ENCODE data around the gene IL15RA. TPM values are rescaled to one million over a fixed set of nuclear protein-coding genes. Genes with fewer than 3 reads are reported as not detected.
A peak's percentile ranks its signal among the peaks of the same experiment; 100 is the strongest.

Gene IL15RA, protein sequence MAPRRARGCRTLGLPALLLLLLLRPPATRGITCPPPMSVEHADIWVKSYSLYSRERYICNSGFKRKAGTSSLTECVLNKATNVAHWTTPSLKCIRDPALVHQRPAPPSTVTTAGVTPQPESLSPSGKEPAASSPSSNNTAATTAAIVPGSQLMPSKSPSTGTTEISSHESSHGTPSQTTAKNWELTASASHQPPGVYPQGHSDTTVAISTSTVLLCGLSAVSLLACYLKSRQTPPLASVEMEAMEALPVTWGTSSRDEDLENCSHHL
- not detected for polyA plus RNA-seq (2012; ENCODE audit: insufficient read depth, insufficient read length, low read depth)

- Histone ChIP-seq H3K27me3 (peaks cover 54% of the 10 kb centered on the region), H3K9me3 (no peaks in the 10 kb centered on the region), H3K4me3 (ENCODE audit: low read depth, low read length) (peak within 1 kb of the TSS; percentile 53), H3K4me1 (no peaks in the 10 kb centered on the region), H3K36me3 (no peaks in the 10 kb centered on the region)
- TF ChIP-seq CTCF (IDR thresholded peaks at IDR 0.05; ENCODE audit: low read depth, low read length), result no peak
- peak; percentile 27 for DNase-seq
Measured at GRCh38 chr10:5977471-5978229, at the start of gene IL15RA. Gene IL15RA (minus strand): TSS chr10:5977543. CDS start chr10:5977492, 51 bp downstream.

GRCh38 chr10:6025683-6026255 lies 48.4 kb upstream of the IL15RA start:
- Histone ChIP-seq H3K4me1 (no peaks in the 10 kb centered on the region), H3K27me3 (0 out of 2 replicates have a peak, but pooled peaks cover 6% of the 10 kb centered on the region), H3K9me3 (no peaks in the 10 kb centered on the region), H3K4me3 (ENCODE audit: low read depth, low read length) (no peak overlapping the region), H3K36me3 (no peaks in the 10 kb centered on the region)
- no peak for TF ChIP-seq CTCF (IDR thresholded peaks at IDR 0.05; ENCODE audit: low read depth, low read length)
- DNase-seq, result no peak

GRCh38 chr10:6024334-6024682 lies 47.0 kb upstream of the IL15RA start:
- DNase-seq, result no peak
- TF ChIP-seq CTCF (IDR thresholded peaks at IDR 0.05; ENCODE audit: low read depth, low read length), result no peak
- Histone ChIP-seq H3K36me3 (no peaks in the 10 kb centered on the region), H3K27me3 (0 out of 2 replicates have a peak, but pooled peaks cover 6% of the 10 kb centered on the region), H3K4me1 (no peaks in the 10 kb centered on the region), H3K9me3 (no peaks in the 10 kb centered on the region), H3K4me3 (ENCODE audit: low read depth, low read length) (no peak overlapping the region)

DNA sequence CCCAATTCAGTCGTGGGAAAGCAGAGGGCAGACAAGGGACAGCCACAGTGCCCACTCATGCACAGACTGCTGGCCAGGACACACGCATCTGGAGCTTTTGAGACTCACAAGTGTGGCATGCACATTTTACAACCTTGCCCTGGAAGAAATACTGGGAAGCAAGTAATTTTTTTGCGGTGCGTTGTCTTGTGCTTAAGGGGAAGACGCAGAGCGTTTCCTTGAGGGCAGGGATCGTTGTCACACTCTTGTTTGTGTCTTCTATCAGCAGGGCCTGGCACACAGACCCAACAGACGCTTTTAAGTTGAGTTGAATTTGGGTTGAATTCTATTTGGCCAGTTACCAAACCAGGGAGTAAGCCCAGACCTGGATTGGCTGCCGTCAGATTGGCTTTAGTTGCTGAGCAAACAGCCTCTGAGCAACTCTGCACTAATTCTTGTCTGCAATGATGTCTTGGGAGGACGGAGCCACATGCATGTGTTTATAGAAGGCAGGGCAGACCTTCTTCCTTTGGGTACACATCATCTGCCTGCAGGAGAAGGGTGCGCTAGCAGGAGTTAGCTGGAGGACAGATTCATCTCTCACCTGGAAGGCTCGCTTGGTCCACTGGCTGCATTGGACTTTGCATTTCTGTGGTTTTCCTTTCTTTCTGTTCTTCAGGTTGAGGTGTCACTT lies 46.5 kb upstream of the IL15RA start:
- no peaks in the 10 kb centered on the region for H3K9me3 ChIP-seq
- no peak overlapping the region for H3K4me3 ChIP-seq (ENCODE audit: low read depth, low read length)
- no peaks in the 10 kb centered on the region for H3K4me1 ChIP-seq
- no peaks in the 10 kb centered on the region for H3K36me3 ChIP-seq
- no peak for TF ChIP-seq CTCF (IDR thresholded peaks at IDR 0.05; ENCODE audit: low read depth, low read length)
- 0 out of 2 replicates have a peak, but pooled peaks cover 6% of the 10 kb centered on the region for H3K27me3 ChIP-seq
- DNase-seq, result no peak

DNA sequence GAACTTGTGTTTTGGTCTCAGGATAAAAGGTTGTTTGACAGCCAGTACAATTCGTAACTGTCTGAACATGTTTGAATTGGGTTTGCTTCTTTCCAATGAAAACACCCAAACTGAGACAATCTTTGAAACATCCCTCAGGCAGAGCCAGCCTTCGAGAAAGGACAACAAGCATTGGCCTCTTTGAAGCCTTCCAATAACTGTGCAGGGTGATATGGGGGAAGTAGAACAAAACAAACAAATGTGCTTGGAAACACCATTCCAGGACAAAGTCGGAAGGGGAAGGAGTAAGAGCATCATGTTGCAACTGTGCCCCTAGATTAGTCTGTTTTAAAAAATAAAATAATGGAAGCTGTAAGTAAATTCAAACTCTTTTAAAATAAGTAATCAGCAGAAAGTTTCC lies 45.3 kb upstream of the IL15RA start:
- Histone ChIP-seq H3K27me3 (0 out of 2 replicates have a peak, but pooled peaks cover 6% of the 10 kb centered on the region), H3K36me3 (no peaks in the 10 kb centered on the region), H3K4me1 (no peaks in the 10 kb centered on the region), H3K9me3 (no peaks in the 10 kb centered on the region), H3K4me3 (ENCODE audit: low read depth, low read length) (no peak overlapping the region)
- DNase-seq, result no peak
- TF ChIP-seq CTCF (IDR thresholded peaks at IDR 0.05; ENCODE audit: low read depth, low read length), result no peak
